HG02571 (cell line): ENCODE measurements around the gene TEX53.

Experiments used
- ATAC-seq: cut with Tn5 transposase; IDR thresholded peaks from one replicate; pipeline ENCODE4 v1.9.1; 2021; ENCODE audit warnings: mild to moderate bottlenecking, moderate library complexity; ENCODE audit not compliant: unreplicated experiment

Gene TEX53

GRCh38 chr9:114641967-114642366 is 15.6 kb downstream of the TEX53 start:
- ATAC-seq, result no peak

DNA sequence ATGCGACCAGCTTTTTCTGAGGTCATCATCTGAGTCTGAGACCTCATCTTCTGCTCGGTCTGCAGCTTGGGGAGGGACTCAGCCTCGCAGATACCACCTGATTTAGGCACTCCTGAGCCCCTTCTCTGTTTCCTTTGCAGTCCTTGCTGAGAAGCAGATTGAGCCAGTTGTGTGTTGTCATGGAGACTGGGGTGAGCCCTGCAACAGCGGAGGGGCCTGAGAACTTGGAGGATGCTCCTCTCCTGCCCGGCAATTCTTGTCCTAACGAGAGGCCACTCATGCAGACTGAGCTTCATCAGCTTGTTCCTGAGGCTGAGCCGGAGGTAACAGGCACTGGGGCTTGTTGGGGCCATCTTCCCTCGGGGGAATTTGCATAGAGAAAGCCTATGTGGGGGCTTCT is 19.2 kb downstream of the TEX53 start:
- ATAC-seq, result no peak

DNA sequence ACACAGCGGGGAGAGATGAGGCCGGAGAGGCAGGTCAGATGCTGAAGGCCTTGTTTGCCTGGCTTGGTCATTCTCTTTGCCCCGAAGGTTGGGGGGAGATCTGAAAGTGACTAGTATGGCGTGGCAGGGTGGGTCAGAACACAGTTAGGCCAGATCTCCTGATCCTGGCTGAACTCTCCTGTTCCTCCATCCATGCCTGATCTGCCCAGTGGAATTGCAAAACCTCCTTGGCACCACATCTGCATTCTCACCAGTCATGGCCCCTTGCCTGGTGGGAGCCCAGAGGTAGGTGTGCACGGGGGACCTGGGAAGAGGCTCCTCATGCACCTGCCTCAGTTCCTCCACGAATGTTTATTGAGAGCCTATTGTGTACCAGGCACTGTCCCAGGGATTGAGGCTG is 23.2 kb downstream of the TEX53 start:
- ATAC-seq, result no peak

GRCh38 chr9:114633438-114634089 is 24.0 kb downstream of the TEX53 start:
- no peak for ATAC-seq

DNA sequence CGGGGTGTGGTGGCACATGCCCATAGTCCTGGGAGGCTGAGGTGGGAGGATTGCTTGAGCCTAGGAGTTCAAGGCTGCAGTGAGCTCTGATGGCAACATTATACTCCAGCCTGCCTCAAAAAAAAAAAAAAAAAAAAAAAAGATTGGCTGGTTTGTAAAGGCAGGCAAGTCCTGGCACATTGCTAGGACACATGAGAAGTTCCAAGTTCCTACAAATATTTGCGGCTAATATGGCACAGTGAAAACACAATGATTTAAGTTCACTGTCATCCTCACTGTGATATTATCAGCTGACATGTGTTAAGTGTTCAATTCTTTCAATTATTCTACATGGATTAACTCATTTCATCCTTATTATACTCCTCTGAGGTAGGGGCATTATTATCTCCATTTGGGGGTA is 26.4 kb downstream of the TEX53 start:
- ATAC-seq, result no peak

- ATAC-seq, result no peak
Observed at GRCh38 chr9:114629563-114630090, 28.0 kb downstream of the TEX53 start.

GRCh38 chr9:114627553-114627952 is 30.1 kb downstream of the TEX53 start:
- no peak for ATAC-seq

- ATAC-seq, result no peak
Observed at GRCh38 chr9:114626415-114627020, 31.1 kb downstream of the TEX53 start.

DNA sequence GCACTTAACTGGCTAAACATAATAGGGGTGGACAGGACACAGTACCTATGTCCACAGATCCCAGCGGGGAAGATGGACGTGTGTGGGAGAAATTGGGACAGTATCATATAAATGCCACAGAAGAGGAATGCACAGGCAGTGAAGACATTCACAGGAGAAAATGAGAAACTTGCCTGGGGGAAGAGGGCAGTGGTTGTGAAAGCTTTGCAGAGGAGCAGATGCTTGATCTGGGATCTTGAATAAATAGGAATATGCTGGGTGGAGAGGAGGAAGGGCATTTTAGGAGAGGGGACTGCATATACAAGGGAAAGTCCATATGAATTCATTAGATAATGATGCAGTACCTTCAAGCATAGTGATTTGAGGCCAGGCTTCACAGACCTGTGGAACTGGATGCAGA is 32.9 kb downstream of the TEX53 start:
- no peak for ATAC-seq

DNA sequence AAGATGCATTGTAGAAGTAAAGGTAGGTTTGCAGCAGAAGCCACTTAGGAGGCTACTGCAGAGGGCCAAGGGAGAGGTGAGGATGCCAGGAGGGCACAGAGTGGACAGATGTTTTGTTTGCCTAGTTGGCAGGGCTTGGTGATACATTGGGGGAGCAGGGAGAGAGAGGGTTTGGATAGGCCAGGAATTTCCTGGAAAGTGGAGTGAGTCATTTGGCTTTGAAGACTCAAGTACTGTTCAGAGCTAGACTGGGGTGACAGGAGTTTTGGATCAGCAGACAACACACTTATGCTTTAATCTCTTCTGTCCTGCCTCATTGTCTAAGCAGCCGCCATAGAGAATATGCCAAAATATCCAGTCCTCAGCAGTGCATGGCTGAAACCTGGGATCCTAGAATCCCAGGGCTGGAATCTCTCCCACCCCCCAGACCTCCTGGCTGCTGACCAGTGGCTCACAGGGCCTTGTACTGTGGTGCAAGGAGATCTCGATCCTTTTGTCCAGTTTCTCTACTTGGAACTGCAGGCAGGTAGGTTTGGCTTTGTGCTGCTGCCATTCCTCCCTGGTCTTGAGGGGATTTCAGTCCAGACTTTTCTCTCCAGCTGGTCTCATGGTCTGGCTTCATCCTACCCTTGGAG is 35.5 kb downstream of the TEX53 start:
- no peak for ATAC-seq

- ATAC-seq, result no peak
Observed at GRCh38 chr9:114621561-114621960, 36.0 kb downstream of the TEX53 start.

- peak; percentile 43 for ATAC-seq
Observed at GRCh38 chr9:114619191-114619761, 38.3 kb downstream of the TEX53 start.

DNA sequence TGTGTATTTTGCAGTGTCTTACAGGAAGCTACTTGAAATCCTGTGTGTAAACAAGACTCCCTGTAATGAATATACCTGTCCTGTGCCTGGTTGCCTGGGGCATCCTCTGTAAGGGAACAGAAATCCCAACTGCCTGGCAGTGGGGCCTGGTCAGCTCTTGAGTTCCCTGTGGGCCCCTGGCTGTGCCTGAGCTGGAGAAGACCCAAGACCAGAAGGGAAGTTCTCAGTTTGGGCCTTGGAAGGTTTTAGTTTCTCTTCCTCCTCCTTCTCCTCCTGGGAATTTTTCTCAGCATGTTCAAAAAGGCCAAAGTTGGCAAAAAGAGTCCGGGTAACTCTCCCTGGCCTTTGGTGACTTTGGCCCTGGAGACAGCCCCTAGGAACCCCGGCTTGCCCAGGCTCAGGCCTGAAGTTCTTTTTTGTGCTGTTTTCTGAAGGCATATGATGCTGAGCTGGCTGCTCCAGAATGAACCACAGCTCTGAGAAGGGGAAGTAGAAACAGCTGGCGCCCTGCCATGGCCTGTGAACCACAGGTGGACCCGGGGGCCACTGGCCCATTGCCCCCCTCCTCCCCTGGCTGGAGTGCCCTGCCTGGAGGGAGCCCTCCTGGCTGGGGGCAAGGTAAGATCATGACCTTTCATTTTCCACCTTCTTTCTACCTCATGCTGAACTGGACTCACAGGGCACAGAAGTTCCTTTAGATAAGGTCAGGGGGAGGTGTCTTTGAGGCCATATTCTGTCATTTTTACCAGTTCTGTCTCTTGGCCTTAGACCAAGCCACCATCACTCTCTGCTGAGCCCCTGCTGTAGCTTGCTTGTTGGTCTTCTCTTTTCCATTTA is 40.7 kb downstream of the TEX53 start:
- ATAC-seq, result peak; percentile 58

- ATAC-seq, result no peak
Observed at GRCh38 chr9:114614373-114614772, 43.2 kb downstream of the TEX53 start.

GRCh38 chr9:114613919-114614318 is 43.7 kb downstream of the TEX53 start:
- no peak for ATAC-seq

DNA sequence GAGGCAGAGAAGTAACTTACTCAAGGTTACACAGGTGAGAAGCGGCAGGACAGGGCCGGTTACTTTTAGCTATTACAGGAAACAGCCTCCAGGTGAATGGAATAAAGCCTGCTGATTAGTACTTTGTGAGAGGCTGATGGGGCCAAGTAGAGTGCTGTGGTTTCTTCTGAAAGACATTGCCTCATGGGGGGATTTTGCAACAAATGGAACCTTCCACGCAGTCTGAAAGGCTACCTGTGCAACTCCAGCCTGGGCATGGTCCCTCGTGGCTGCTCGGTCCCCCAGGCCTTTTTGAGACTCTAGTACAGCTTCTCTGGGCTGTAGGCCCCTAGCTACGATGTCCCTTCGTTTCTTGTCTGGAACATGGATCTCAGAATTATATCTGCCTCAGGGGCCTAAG is 44.5 kb downstream of the TEX53 start:
- ATAC-seq, result no peak

DNA sequence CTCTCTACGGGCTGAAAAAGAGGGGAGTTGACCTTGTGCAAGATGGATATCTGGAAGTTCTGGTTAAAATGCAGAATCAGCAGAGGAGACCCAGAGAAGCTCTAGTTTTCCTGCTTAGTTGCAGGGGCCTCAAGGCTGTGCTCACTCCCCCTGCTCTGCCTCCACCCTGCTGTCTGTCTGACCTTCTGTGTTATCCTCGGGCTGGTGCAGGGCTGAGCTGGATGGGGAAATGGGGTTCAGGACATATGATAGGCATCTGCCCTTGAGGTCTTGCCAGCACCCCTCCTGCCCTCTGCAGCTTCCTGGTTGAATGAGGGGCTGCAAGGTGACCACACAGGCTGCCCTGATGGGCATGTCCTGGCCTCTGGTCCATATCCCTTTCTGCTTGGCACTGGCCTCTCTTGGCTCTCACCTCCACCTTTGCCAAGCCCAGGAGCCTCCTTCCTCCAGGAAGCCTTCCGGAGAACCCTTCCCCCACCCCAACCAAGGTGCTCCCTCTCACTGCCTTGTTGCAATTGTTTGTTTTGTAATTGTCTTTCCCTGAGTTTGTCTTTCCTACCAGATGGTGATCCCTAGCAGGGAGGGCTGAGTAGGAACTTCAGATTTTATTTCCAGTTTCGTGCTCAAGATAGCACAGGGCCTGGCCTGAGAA is 45.2 kb downstream of the TEX53 start:
- ATAC-seq, result no peak

DNA sequence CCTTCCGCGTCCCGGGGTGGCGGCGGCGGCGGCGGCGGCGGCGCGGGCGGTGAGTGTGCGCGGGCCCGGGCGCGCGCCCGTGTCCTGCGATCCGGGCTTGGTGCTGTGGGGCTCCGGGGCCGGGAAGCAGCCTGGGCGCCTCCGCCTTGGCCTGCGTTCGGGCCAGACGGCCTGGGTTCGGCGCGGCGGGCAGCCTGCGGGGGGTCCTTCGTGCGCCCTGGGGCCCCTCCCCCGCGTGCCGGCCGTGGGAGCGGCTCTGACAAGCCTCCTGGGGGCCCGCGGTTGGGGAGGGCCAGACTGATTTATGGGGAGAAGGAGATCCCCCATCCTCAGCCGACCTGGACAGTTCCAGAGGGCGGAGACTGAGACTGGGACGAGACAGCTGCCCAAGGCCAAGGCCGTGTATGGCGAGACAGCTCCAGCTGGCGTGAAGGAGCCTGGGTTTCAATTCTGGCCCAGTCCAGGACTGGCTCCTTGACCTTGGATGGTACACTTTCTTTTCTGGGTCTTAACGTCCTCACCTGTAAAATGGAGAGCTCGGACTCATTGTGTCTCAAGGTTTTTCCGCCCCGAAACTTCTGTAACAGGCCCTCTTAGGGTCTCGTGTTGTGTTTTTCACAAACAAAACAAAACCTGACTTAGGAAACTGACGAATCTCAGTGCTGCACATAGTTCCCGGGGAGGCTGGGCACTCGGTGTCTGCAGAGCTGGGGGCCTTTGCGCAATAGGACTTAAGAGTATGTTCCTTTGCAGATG is 45.9 kb downstream of the TEX53 start:
- ATAC-seq, result peak; percentile 36

- ATAC-seq, result no peak
Observed at GRCh38 chr9:114608525-114608796, 49.1 kb downstream of the TEX53 start.
